MM.1S (cell line): ENCODE measurements around the gene TENM4.

Experiments
- DNase-seq: peaks from one replicate; pipeline ENCODE4 v3.0.0-alpha.2; 2015
- H2AFZ ChIP-seq: fragments of 300-600 bp; sonication (generic); 2 replicates; pipeline ENCODE4 v1.6.0; 2016; ENCODE audit warnings: antibody characterized with exemption, low read length
- H3F3A ChIP-seq: fragments of 300-600 bp; sonication (generic); 2 replicates; pipeline ENCODE4 v1.6.1; 2016; ENCODE audit warnings: mild to moderate bottlenecking, antibody characterized with exemption, low read length, moderate library complexity, mixed read lengths; ENCODE audit not compliant: insufficient read depth
- H3K27ac ChIP-seq: fragments of 300-600 bp; sonication (generic); 2 replicates; pipeline ENCODE4 v1.5.1; 2016; ENCODE audit warnings: mild to moderate bottlenecking, low read length
- H3K27me3 ChIP-seq: fragments of 300-600 bp; sonication (generic); replicated peaks from 2 replicates; pipeline ENCODE4 v1.6.0; 2016; ENCODE audit warnings: low read length; ENCODE audit not compliant: insufficient read depth
- H3K36me3 ChIP-seq: fragments of 300-600 bp; sonication (generic); replicated peaks from 2 replicates; pipeline ENCODE4 v1.6.1; 2016; ENCODE audit warnings: mild to moderate bottlenecking, low read length, mixed read lengths; ENCODE audit not compliant: insufficient read depth
- H3K4me1 ChIP-seq: fragments of 300-600 bp; sonication (generic); 2 replicates; pipeline ENCODE4 v1.6.1; 2016; ENCODE audit warnings: low read length, mixed read lengths
- H3K4me2 ChIP-seq: fragments of 300-600 bp; sonication (generic); 2 replicates; pipeline ENCODE4 v1.6.0; 2016; ENCODE audit warnings: low read depth, low read length
- H3K4me3 ChIP-seq: fragments of 300-600 bp; sonication (generic); 2 replicates; pipeline ENCODE4 v1.5.1; 2016; ENCODE audit warnings: low read length, mixed read lengths
- H3K79me2 ChIP-seq: fragments of 300-600 bp; sonication (generic); 2 replicates; pipeline ENCODE4 v1.6.1; 2016; ENCODE audit warnings: mixed run types, low read length, mixed read lengths
- H3K9ac ChIP-seq: fragments of 300-600 bp; sonication (generic); 2 replicates; pipeline ENCODE4 v1.6.1; 2016; ENCODE audit warnings: low read length, mixed read lengths
- H3K9me2 ChIP-seq: fragments of 300-600 bp; sonication (generic); replicated peaks from 2 replicates; pipeline ENCODE4 v1.6.1; 2016; ENCODE audit warnings: mild to moderate bottlenecking, low read length, mixed read lengths; ENCODE audit not compliant: insufficient read depth
- H3K9me3 ChIP-seq: fragments of 300-600 bp; sonication (generic); replicated peaks from 2 replicates; pipeline ENCODE4 v1.6.1; 2016; ENCODE audit warnings: mild to moderate bottlenecking, low read length, mixed read lengths; ENCODE audit not compliant: insufficient read depth
- H4K20me1 ChIP-seq: fragments of 300-600 bp; sonication (generic); 2 replicates; pipeline ENCODE4 v1.6.1; 2016; ENCODE audit warnings: mild to moderate bottlenecking, low read length, moderate library complexity, mixed read lengths; ENCODE audit not compliant: insufficient read depth
- CTCF ChIP-seq: fragments of 300-600 bp; sonication (generic); IDR thresholded peaks from 2 replicates; pipeline ENCODE4 v1.5.1; 2016; ENCODE audit warnings: antibody characterized with exemption, low read length, mixed read lengths
- EZH2 ChIP-seq: fragments of 300-600 bp; sonication (generic); optimal IDR thresholded peaks from 2 replicates; pipeline ENCODE3; 2017; ENCODE audit warnings: low read depth, mild to moderate bottlenecking, antibody characterized with exemption, low read length, mixed read lengths
- EZH2phosphoT487 ChIP-seq: fragments of 300-600 bp; sonication (generic); IDR thresholded peaks from 2 replicates; pipeline ENCODE4 v1.6.1; 2018; ENCODE audit warnings: antibody characterized with exemption, low read length

The TENM4 gene

GRCh38 chr11:78740199-78741071, 700.4 kb downstream of the TENM4 start:
- Histone ChIP-seq H3K4me3 (no peak overlapping the region), H3K79me2 (no peaks in the 10 kb centered on the region), H3K4me1 (no peaks in the 10 kb centered on the region), H3K9me2 (no peaks in the 10 kb centered on the region), H3F3A (no peaks in the 10 kb centered on the region), H3K9ac (no peak overlapping the region), H3K27me3 (no peaks in the 10 kb centered on the region), H2AFZ (no peak overlapping the region), H3K27ac (no peak overlapping the region), H3K36me3 (no peaks in the 10 kb centered on the region), H3K9me3 (no peaks in the 10 kb centered on the region), H3K4me2 (no peak overlapping the region), H4K20me1 (no peaks in the 10 kb centered on the region)
- TF ChIP-seq EZH2 (no peak), CTCF (no peak), EZH2phosphoT487 (no peak)
- DNase-seq = no peak

GRCh38 chr11:78737891-78738290, 702.9 kb downstream of the TENM4 start:
- Histone ChIP-seq H3F3A (no peaks in the 10 kb centered on the region), H3K4me3 (no peak overlapping the region), H3K36me3 (no peaks in the 10 kb centered on the region), H3K9me3 (no peaks in the 10 kb centered on the region), H3K4me2 (no peak overlapping the region), H3K9me2 (no peaks in the 10 kb centered on the region), H4K20me1 (no peaks in the 10 kb centered on the region), H2AFZ (no peak overlapping the region), H3K27ac (no peak overlapping the region), H3K27me3 (no peaks in the 10 kb centered on the region), H3K4me1 (no peaks in the 10 kb centered on the region), H3K9ac (no peak overlapping the region), H3K79me2 (no peaks in the 10 kb centered on the region)
- DNase-seq = no peak
- no peak for TF ChIP-seq EZH2
- no peak for TF ChIP-seq EZH2phosphoT487
- no peak for TF ChIP-seq CTCF

- no peaks in the 10 kb centered on the region for H3F3A ChIP-seq
- no peak overlapping the region for H3K9ac ChIP-seq
- no peak overlapping the region for H3K4me3 ChIP-seq
- H3K79me2 ChIP-seq = no peaks in the 10 kb centered on the region
- H3K4me2 ChIP-seq = no peak overlapping the region
- H4K20me1 ChIP-seq = no peaks in the 10 kb centered on the region
- H3K9me3 ChIP-seq = no peaks in the 10 kb centered on the region
- no peak for TF ChIP-seq CTCF
- TF ChIP-seq EZH2phosphoT487 = no peak
- no peak for TF ChIP-seq EZH2
- no peaks in the 10 kb centered on the region for H3K9me2 ChIP-seq
- no peaks in the 10 kb centered on the region for H3K4me1 ChIP-seq
- H3K36me3 ChIP-seq = no peaks in the 10 kb centered on the region
- no peak overlapping the region for H3K27ac ChIP-seq
- no peaks in the 10 kb centered on the region for H3K27me3 ChIP-seq
- DNase-seq = no peak
- H2AFZ ChIP-seq = no peak overlapping the region
These were observed 703.5 kb downstream of the TENM4 start for GRCh38 chr11:78737301-78737700.
